ENCODE data around the gene TRAF3IP1. TPM values are rescaled to one million over a fixed set of nuclear protein-coding genes. Genes with fewer than 3 reads are reported as not detected.

The TRAF3IP1 gene
- total RNA-seq, 1 donor = 7.6 TPM

- peaks cover 18% of the 10 kb centered on the region for H3K79me2 ChIP-seq (ENCODE audit: insufficient read depth, low read length)
- no peak overlapping the region for H3K27ac ChIP-seq (ENCODE audit: low read depth, low read length)
- H3K36me3 ChIP-seq (ENCODE audit: insufficient read depth, low read length) = peaks cover 17% of the 10 kb centered on the region
- no peak overlapping the region for H3K4me3 ChIP-seq (ENCODE audit: insufficient read depth, low read length)
- no peak overlapping the region for H3K4me2 ChIP-seq (ENCODE audit: insufficient read depth, low read length)
- H3K27me3 ChIP-seq (ENCODE audit: insufficient read depth, low read length) = no peaks in the 10 kb centered on the region
- peaks cover 12% of the 10 kb centered on the region for H4K20me1 ChIP-seq (ENCODE audit: insufficient read depth, low read length)
- no peak for TF ChIP-seq CTCF (IDR thresholded peaks at IDR 0.05; ENCODE audit: extremely low read depth, low read depth, low read length)
- no peak overlapping the region for H2AFZ ChIP-seq (ENCODE audit: low read length)
- H3K9me3 ChIP-seq (ENCODE audit: low read depth, low read length) = no peaks in the 10 kb centered on the region
- DNase-seq (ENCODE audit: insufficient read length, low spot score, missing footprints) = no peak
- no peaks in the 10 kb centered on the region for H3K4me1 ChIP-seq (ENCODE audit: insufficient read depth, low read length)
These were observed 16.6 kb downstream of the TRAF3IP1 start for GRCh38 chr2:238336793-238337444.

- peaks cover 10% of the 10 kb centered on the region for H3K36me3 ChIP-seq (ENCODE audit: insufficient read depth, low read length)
- H3K27me3 ChIP-seq (ENCODE audit: insufficient read depth, low read length) = no peaks in the 10 kb centered on the region
- H4K20me1 ChIP-seq (ENCODE audit: insufficient read depth, low read length) = peaks cover 12% of the 10 kb centered on the region
- no peaks in the 10 kb centered on the region for H3K9me3 ChIP-seq (ENCODE audit: low read depth, low read length)
- H3K79me2 ChIP-seq (ENCODE audit: insufficient read depth, low read length) = peaks cover 10% of the 10 kb centered on the region
- no peak for DNase-seq (ENCODE audit: insufficient read length, low spot score, missing footprints)
- H3K4me3 ChIP-seq (ENCODE audit: insufficient read depth, low read length) = no peak overlapping the region
- H2AFZ ChIP-seq (ENCODE audit: low read length) = no peak overlapping the region
- H3K4me2 ChIP-seq (ENCODE audit: insufficient read depth, low read length) = no peak overlapping the region
- no peaks in the 10 kb centered on the region for H3K4me1 ChIP-seq (ENCODE audit: insufficient read depth, low read length)
- no peak overlapping the region for H3K27ac ChIP-seq (ENCODE audit: low read depth, low read length)
- TF ChIP-seq CTCF (IDR thresholded peaks at IDR 0.05; ENCODE audit: extremely low read depth, low read depth, low read length) = no peak
These were observed 17.5 kb downstream of the TRAF3IP1 start for GRCh38 chr2:238337846-238338245.

- H3K36me3 ChIP-seq (ENCODE audit: insufficient read depth, low read length) = peaks cover 9% of the 10 kb centered on the region
- no peak overlapping the region for H3K27ac ChIP-seq (ENCODE audit: low read depth, low read length)
- no peak overlapping the region for H2AFZ ChIP-seq (ENCODE audit: low read length)
- peaks cover 8% of the 10 kb centered on the region for H4K20me1 ChIP-seq (ENCODE audit: insufficient read depth, low read length)
- H3K4me3 ChIP-seq (ENCODE audit: insufficient read depth, low read length) = no peak overlapping the region
- H3K79me2 ChIP-seq (ENCODE audit: insufficient read depth, low read length) = peaks cover 6% of the 10 kb centered on the region
- H3K9me3 ChIP-seq (ENCODE audit: low read depth, low read length) = no peaks in the 10 kb centered on the region
- DNase-seq (ENCODE audit: insufficient read length, low spot score, missing footprints) = no peak
- no peaks in the 10 kb centered on the region for H3K4me1 ChIP-seq (ENCODE audit: insufficient read depth, low read length)
- H3K4me2 ChIP-seq (ENCODE audit: insufficient read depth, low read length) = no peak overlapping the region
- no peaks in the 10 kb centered on the region for H3K27me3 ChIP-seq (ENCODE audit: insufficient read depth, low read length)
- TF ChIP-seq CTCF (IDR thresholded peaks at IDR 0.05; ENCODE audit: extremely low read depth, low read depth, low read length) = no peak
These were observed 18.5 kb downstream of the TRAF3IP1 start for GRCh38 chr2:238338710-238339394.

GRCh38 chr2:238339395-238339780 is 19.1 kb downstream of the TRAF3IP1 start:
- Histone ChIP-seq H3K4me3 (ENCODE audit: insufficient read depth, low read length) (no peak overlapping the region), H3K27me3 (ENCODE audit: insufficient read depth, low read length) (no peaks in the 10 kb centered on the region), H4K20me1 (ENCODE audit: insufficient read depth, low read length) (peaks cover 8% of the 10 kb centered on the region), H3K4me2 (ENCODE audit: insufficient read depth, low read length) (no peak overlapping the region), H2AFZ (ENCODE audit: low read length) (no peak overlapping the region), H3K36me3 (ENCODE audit: insufficient read depth, low read length) (peaks cover 9% of the 10 kb centered on the region), H3K27ac (ENCODE audit: low read depth, low read length) (no peak overlapping the region), H3K4me1 (ENCODE audit: insufficient read depth, low read length) (peaks cover 2% of the 10 kb centered on the region), H3K9me3 (ENCODE audit: low read depth, low read length) (no peaks in the 10 kb centered on the region), H3K79me2 (ENCODE audit: insufficient read depth, low read length) (peaks cover 6% of the 10 kb centered on the region)
- no peak for TF ChIP-seq CTCF (IDR thresholded peaks at IDR 0.05; ENCODE audit: extremely low read depth, low read depth, low read length)
- no peak for DNase-seq (ENCODE audit: insufficient read length, low spot score, missing footprints)
